Chondrocyte (in vitro differentiated cells): ENCODE measurements around the gene HPSE2. TPM values are rescaled to one million over a fixed set of nuclear protein-coding genes. Genes with fewer than 3 reads are reported as not detected.

ENCODE experiments used
- DNase-seq: peaks from one replicate; pipeline ENCODE4 v3.0.0; 2021; ENCODE audit warnings: mixed read lengths, low spot score
- H3K27ac Mint-ChIP-seq: one replicate; pipeline ENCODE4 v1.8.0; 2021; ENCODE audit warnings: mild to moderate bottlenecking, moderate library complexity, mixed read lengths; ENCODE audit not compliant: unreplicated experiment
- H3K27me3 Mint-ChIP-seq: 2 replicates; pipeline ENCODE4 v1.8.0; 2021; ENCODE audit warnings: low read depth, mixed read lengths
- H3K36me3 Mint-ChIP-seq: 2 replicates; pipeline ENCODE4 v1.8.0; 2021; ENCODE audit warnings: low read depth, mixed read lengths
- H3K4me1 Mint-ChIP-seq: 2 replicates; pipeline ENCODE4 v1.8.0; 2021; ENCODE audit warnings: low read depth, mild to moderate bottlenecking, mixed read lengths
- H3K4me3 Mint-ChIP-seq: one replicate; pipeline ENCODE4 v1.8.0; 2021; ENCODE audit warnings: mild to moderate bottlenecking, moderate library complexity, mixed read lengths; ENCODE audit not compliant: unreplicated experiment
- H3K9me3 Mint-ChIP-seq: 2 replicates; pipeline ENCODE4 v1.8.0; 2021; ENCODE audit warnings: low read depth, mixed read lengths
- total RNA-seq: library from RNA; stranded (reverse); gene quantifications from 3 replicates; pipeline ENCODE4 v1.2.1, GENCODE V29; 2021
- TF ChIP-seq, protein P1 (sequence below): fragments of 200-600 bp; sonication (generic); IDR thresholded peaks from 2 replicates; pipeline ENCODE4 v1.5.0; 2021; ENCODE audit warnings: antibody characterized with exemption, mild to moderate bottlenecking, moderate library complexity

HPSE2 gene
- total RNA-seq, 1 donor from 2014 or later, result not detected

DNA sequence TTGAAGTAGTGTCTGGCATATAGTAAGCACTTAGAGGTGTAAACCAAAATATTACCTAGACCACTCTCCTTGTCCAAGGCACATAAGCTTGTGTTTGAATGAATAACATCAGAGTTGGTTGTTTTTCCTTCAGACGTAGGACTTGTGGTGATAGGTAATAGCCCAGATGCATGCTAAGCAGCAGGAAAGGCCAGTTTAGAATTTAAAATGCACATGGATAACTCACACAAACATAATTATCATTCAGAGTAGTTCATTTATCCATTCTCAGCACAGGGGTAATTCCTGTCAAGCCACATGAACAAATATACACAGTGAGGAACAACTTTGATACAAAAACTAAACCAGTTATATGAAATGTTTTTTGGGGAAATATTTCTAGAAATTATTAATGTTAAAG lies 607.9 kb downstream of the HPSE2 start:
- Mint-ChIP-seq H3K36me3 (no peaks in the 10 kb centered on the region), H3K4me1 (no peaks in the 10 kb centered on the region), H3K9me3 (peaks cover 3% of the 10 kb centered on the region), H3K27ac (no peak overlapping the region), H3K4me3 (no peak overlapping the region), H3K27me3 (peaks cover 5% of the 10 kb centered on the region)
- no peak for DNase-seq
- TF ChIP-seq, protein P1, sequence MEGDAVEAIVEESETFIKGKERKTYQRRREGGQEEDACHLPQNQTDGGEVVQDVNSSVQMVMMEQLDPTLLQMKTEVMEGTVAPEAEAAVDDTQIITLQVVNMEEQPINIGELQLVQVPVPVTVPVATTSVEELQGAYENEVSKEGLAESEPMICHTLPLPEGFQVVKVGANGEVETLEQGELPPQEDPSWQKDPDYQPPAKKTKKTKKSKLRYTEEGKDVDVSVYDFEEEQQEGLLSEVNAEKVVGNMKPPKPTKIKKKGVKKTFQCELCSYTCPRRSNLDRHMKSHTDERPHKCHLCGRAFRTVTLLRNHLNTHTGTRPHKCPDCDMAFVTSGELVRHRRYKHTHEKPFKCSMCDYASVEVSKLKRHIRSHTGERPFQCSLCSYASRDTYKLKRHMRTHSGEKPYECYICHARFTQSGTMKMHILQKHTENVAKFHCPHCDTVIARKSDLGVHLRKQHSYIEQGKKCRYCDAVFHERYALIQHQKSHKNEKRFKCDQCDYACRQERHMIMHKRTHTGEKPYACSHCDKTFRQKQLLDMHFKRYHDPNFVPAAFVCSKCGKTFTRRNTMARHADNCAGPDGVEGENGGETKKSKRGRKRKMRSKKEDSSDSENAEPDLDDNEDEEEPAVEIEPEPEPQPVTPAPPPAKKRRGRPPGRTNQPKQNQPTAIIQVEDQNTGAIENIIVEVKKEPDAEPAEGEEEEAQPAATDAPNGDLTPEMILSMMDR, result no peak

DNA sequence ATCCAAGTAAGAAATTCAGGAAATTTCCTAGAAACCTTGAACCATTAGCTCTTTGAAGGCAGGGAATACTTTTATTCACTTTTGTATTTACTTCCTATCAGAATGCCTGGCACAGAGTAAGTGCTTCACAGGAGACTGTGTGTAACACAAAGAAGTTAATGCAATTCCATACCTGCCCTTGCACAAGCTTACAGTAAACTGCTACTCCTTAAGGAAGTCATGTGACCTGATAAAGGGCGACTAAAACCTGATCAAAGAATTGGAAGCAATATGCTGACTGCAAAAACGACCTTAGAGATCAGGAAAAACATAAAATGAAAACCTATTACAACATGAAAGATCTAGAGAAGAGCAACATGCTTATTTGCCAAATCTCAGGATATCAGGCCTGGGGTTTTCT lies 610.7 kb downstream of the HPSE2 start:
- Mint-ChIP-seq H3K4me3 (no peak overlapping the region), H3K9me3 (no peaks in the 10 kb centered on the region), H3K27me3 (peaks cover 3% of the 10 kb centered on the region), H3K27ac (no peak overlapping the region), H3K36me3 (no peaks in the 10 kb centered on the region), H3K4me1 (no peaks in the 10 kb centered on the region)
- TF ChIP-seq, protein P1, result no peak
- DNase-seq, result no peak

DNA sequence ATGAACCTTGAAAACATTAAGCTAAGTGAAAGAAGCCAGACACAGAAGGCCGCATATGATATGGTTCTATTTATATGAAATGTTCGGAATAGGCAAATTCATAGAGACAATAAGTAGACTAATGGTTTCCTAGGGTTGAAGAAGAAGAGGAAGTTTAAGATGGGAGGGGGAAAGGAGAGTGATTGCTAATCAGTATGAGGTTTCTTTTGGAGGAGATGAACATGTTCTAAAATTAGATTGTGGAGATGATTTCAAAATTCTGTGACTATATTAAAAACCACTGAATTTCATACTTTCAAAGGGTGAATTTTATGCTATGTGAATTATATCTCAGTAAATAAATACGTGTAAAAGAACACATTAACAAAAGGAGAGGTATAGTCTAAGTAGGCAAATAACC lies 612.5 kb downstream of the HPSE2 start:
- H3K36me3 Mint-ChIP-seq, result no peaks in the 10 kb centered on the region
- no peak for DNase-seq
- no peaks in the 10 kb centered on the region for H3K27me3 Mint-ChIP-seq
- H3K4me3 Mint-ChIP-seq, result no peak overlapping the region
- no peak overlapping the region for H3K27ac Mint-ChIP-seq
- no peaks in the 10 kb centered on the region for H3K4me1 Mint-ChIP-seq
- TF ChIP-seq, protein P1, result no peak
- no peaks in the 10 kb centered on the region for H3K9me3 Mint-ChIP-seq

DNA sequence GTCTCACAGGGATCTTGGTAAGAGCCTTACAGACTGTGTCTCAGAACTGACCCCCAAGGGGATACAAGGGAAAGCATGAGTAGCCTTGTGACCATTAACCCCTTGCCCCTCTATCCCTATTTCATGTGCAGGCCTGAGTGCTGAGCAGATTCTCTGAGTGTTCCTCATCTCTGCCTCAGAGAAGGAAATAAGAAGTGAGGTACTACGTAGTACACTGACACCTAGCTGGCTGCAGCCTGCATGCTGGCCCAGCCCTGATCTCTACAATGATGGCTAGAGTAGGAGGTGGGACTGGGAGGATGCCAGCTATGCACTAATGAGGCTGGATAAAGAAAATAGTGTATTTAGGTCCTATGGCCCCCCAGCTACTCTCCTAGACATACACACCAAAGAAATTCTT lies 614.0 kb downstream of the HPSE2 start:
- no peak overlapping the region for H3K4me3 Mint-ChIP-seq
- no peak for DNase-seq
- TF ChIP-seq, protein P1, result no peak
- no peaks in the 10 kb centered on the region for H3K36me3 Mint-ChIP-seq
- H3K4me1 Mint-ChIP-seq, result no peaks in the 10 kb centered on the region
- no peaks in the 10 kb centered on the region for H3K27me3 Mint-ChIP-seq
- no peaks in the 10 kb centered on the region for H3K9me3 Mint-ChIP-seq
- no peak overlapping the region for H3K27ac Mint-ChIP-seq

DNA sequence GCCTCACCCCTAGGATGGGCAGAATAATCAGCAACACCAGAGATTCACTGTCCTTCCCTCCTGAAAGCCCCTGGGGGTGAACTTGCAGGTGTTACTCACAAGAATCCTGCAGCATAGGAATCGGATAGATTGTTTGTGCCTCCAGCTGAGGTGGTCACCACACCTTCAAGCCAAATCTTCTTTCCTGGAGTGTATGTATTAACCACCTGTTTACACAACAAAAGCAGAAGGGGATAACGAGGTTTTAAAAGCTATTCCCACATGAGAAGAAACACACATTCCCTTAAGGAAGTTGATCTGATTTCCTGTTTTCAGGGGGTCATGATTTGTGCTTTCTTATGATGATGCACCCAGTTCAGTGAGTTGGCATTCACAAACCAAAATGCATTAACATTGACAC lies 615.1 kb downstream of the HPSE2 start:
- peaks cover 2% of the 10 kb centered on the region for H3K27me3 Mint-ChIP-seq
- no peaks in the 10 kb centered on the region for H3K4me1 Mint-ChIP-seq
- TF ChIP-seq, protein P1, result no peak
- H3K9me3 Mint-ChIP-seq, result no peaks in the 10 kb centered on the region
- no peak for DNase-seq
- H3K4me3 Mint-ChIP-seq, result no peak overlapping the region
- no peaks in the 10 kb centered on the region for H3K36me3 Mint-ChIP-seq
- H3K27ac Mint-ChIP-seq, result no peak overlapping the region
